Stomach (tissue), 9 donors: ENCODE results near the gene APOL2. TPM values are rescaled to one million over a fixed set of nuclear protein-coding genes. Genes with fewer than 3 reads are reported as not detected.
A peak's percentile ranks its signal among the peaks of the same experiment; 100 is the strongest.
"Not testable (repeated sequence)": the region's sequence is repeated elsewhere in the genome, so short reads cannot be mapped to it uniquely, and the experiment has no call there.

Experiments used
- DNase-seq, 2 donors: peaks; one replicate each; pipeline versions ENCODE4 v3.0.0 to v3.0.0-alpha.2; 2013 to 2019
- H3K27ac ChIP-seq, 5 donors: fragments of 200-600 bp in 4 of 5; sonication (generic) in 4 of 5; one replicate each; pipeline ENCODE4 v1.5.1; 2013 to 2019; ENCODE audit warnings: mild to moderate bottlenecking in 1 of 5, moderate library complexity in 1 of 5
- H3K27me3 ChIP-seq, 3 donors: fragments of 200-600 bp; sonication (generic); one replicate each; pipeline ENCODE4 v1.5.1; 2017 to 2019; ENCODE audit warnings: mixed run types in 1 of 3
- H3K36me3 ChIP-seq, 4 donors: fragments of 200-600 bp; sonication (generic); 1 replicate in 3 of 4; 2 replicates in 1 of 4; pipeline ENCODE4 v1.5.1; 2016 to 2019
- H3K4me1 ChIP-seq, 4 donors: fragments of 200-600 bp; sonication (generic); one replicate each; pipeline ENCODE4 v1.5.1; 2016 to 2019
- H3K4me3 ChIP-seq, 4 donors: fragments of 200-600 bp; sonication (generic) in 3 of 4; one replicate each; pipeline ENCODE4 v1.5.1; 2016 to 2019; ENCODE audit warnings: mild to moderate bottlenecking in 1 of 4
- H3K9me3 ChIP-seq, 4 donors: fragments of 200-600 bp; sonication (generic); one replicate each; pipeline ENCODE4 v1.5.1; 2016 to 2019
- EP300 ChIP-seq: sonication (generic); formaldehyde crosslinking; IDR thresholded peaks from one replicate; pipeline ENCODE4 v1.6.1; 2017; ENCODE audit warnings: antibody characterized with exemption
- POLR2A ChIP-seq, 4 donors: fragments of 450-650 bp; IDR thresholded peaks; one replicate each; pipeline ENCODE4 v1.6.1; 2016; ENCODE audit warnings: antibody characterized with exemption in 4 of 4, control low read depth in 2 of 4, mild to moderate bottlenecking in 1 of 4, moderate library complexity in 1 of 4
- POLR2AphosphoS5 ChIP-seq, 3 donors: sonication (generic); formaldehyde crosslinking; IDR thresholded peaks; one replicate each; pipeline ENCODE4 v1.6.1; 2016; ENCODE audit warnings: antibody characterized with exemption in 3 of 3
- WGBS, 5 donors: extraction: QIAGEN DNeasy Blood & Tissue Kit in 3 of 5; methylation state at CpG; one replicate each; pipeline versions ENCODE4 v1.1.5 to v1.1.7; 2013 to 2018; 5-methylcytosine and 5-hydroxymethylcytosine counted together
- intact Hi-C: fragments of 100-400 bp; cut with DNase I; formaldehyde crosslinking; loops from one replicate; pipeline ENCODE4 v1.15.1; 2023; ENCODE audit warnings: low total_unique reads
- polyA plus RNA-seq, 3 donors: library from polyadenylated mRNA; stranded (reverse); fragments of 200-250 nt; gene quantifications; one replicate each; pipeline ENCODE4 v1.2.3, GENCODE V29; 2013
- total RNA-seq, 5 donors: library from RNA; depleted of rRNA; stranded (reverse); fragments of >200 nt; gene quantifications; one replicate each; pipeline versions ENCODE4 v1.1.0 to v1.2.3, GENCODE V29; 2014 to 2016
- TF ChIP-seq, protein P1 (sequence below), 7 experiments: fragments of 450-650 bp in 4 of 7; fragments of 200-600 bp in 3 of 7; sonication (generic) in 3 of 7; IDR thresholded peaks; one replicate each; pipeline ENCODE4 v1.5.1; 2016 to 2019; ENCODE audit warnings: antibody characterized with exemption in 7 of 7, control low read depth in 2 of 7, mild to moderate bottlenecking in 1 of 7
- donor health status: healthy with polysubstance abuse.
- donor health status: Bipolar disorder and iron deficiency.
- donor health status: healthy.

The APOL2 gene
- total and polyA plus RNA-seq, 8 donors = 11.6 to 101 (median 35.5) TPM

DNA sequence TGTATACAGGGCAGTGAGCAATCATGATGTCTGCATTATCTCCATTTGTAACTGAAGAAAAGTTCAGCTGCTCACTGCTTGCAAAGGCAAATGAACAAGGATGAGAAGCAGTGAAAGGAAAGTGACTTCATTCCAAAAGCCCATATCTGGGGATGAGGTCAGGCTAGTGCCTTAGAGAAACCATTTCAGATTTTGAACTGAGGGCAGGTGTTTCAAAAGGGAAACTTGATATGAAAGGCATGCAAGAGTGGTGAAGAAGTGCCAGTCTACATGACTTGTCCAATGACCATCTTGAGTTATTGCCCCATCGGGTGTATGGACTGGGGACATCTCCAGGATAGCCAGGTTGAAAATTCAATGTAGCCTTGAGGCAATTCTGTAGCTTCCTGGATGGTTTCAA, 30.4 kb downstream of the APOL2 start:
- TF ChIP-seq POLR2AphosphoS5 (IDR thresholded peaks at IDR 0.05) (no peak), EP300 (no peak), POLR2A (IDR thresholded peaks at IDR 0.05) (no peak)
- TF ChIP-seq, protein P1, sequence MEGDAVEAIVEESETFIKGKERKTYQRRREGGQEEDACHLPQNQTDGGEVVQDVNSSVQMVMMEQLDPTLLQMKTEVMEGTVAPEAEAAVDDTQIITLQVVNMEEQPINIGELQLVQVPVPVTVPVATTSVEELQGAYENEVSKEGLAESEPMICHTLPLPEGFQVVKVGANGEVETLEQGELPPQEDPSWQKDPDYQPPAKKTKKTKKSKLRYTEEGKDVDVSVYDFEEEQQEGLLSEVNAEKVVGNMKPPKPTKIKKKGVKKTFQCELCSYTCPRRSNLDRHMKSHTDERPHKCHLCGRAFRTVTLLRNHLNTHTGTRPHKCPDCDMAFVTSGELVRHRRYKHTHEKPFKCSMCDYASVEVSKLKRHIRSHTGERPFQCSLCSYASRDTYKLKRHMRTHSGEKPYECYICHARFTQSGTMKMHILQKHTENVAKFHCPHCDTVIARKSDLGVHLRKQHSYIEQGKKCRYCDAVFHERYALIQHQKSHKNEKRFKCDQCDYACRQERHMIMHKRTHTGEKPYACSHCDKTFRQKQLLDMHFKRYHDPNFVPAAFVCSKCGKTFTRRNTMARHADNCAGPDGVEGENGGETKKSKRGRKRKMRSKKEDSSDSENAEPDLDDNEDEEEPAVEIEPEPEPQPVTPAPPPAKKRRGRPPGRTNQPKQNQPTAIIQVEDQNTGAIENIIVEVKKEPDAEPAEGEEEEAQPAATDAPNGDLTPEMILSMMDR (IDR thresholded peaks at IDR 0.05) = no peak
- Histone ChIP-seq H3K4me3 (no peak overlapping the region), H3K36me3 (no peaks in the 10 kb centered on the region), H3K9me3 (no peaks in the 10 kb centered on the region), H3K27ac (no peak overlapping the region), H3K27me3 (no peaks in the 10 kb centered on the region), H3K4me1 (peaks cover 0 to 34% (median 1%) of the 10 kb centered on the region in 4 donors)
- intact Hi-C loops = no loop called here
- WGBS, 5 donors = 90 to 100% (median 94%) methylated on average over 1 of the region's 1 CpG
- DNase-seq = no peak

DNA sequence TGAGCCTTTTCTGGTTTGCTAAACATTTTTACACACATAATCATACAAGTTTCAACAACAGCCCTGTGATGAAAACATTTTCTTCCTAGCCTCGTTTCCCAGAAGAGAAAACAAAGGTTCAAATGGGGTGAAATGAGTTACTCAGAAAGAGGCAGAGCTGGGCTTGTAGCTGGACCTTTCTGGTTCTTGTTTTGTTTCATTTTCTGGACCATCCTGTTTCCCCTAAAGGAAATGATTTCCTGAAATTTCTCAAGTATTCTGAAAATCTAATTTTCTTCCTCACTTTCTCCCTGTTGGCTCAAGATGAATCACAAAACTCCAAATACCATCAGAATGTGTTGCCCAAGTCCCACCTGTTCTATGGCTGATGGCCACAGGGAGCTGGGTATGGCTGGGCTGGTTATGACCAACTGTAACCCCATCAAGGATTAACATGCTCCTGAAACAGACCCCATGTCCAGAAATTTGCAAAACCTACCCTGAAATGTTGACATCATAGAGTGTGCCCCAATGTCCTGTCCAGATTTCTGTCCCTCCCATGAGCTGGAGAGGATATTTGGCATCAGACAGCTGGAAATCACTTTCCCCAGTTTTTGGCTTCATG, 31.1 kb downstream of the APOL2 start:
- Histone ChIP-seq H3K36me3 (no peaks in the 10 kb centered on the region), H3K27me3 (no peaks in the 10 kb centered on the region), H3K4me1 (peaks cover 0 to 39% (median 4%) of the 10 kb centered on the region in 4 donors), H3K27ac (no peak overlapping the region), H3K9me3 (no peaks in the 10 kb centered on the region), H3K4me3 (no peak overlapping the region)
- intact Hi-C loops = no loop called here
- TF ChIP-seq EP300 (no peak), POLR2AphosphoS5 (IDR thresholded peaks at IDR 0.05) (no peak)
- 21 to 42% (median 33%) methylated on average over 1 of the region's 1 CpG for WGBS, 5 donors
- no peak for DNase-seq

DNA sequence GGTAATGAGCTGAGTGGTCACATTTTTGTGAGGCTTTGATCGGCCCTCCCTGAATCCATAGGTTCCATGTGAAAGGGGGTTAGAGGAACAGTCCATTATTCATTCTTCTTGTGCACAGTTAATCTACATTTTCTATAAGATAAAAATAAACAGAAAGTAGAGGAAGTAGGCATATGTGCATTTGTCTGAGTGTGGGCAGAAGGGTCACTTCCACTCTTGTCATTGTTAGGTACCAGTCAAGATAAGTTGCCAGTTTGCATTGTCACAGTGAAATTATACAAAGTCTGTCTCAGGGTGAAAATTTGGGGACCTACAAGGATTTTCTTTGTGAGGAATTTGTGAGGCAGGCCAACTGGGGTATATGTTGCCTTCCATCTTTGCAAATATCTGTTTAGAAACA, 33.1 kb downstream of the APOL2 start:
- no peak for TF ChIP-seq POLR2AphosphoS5 (IDR thresholded peaks at IDR 0.05)
- no peaks in the 10 kb centered on the region for H3K27me3 ChIP-seq
- peaks cover 3 to 44% (median 15%) of the 10 kb centered on the region in 4 donors for H3K4me1 ChIP-seq
- no peaks in the 10 kb centered on the region for H3K9me3 ChIP-seq
- WGBS, 5 donors = 86 to 100% (median 96%) methylated on average over 1 of the region's 1 CpG
- DNase-seq = no peak
- no peaks in the 10 kb centered on the region for H3K36me3 ChIP-seq
- H3K4me3 ChIP-seq = no peak overlapping the region
- intact Hi-C loops = no loop called here
- H3K27ac ChIP-seq = no peak overlapping the region

DNA sequence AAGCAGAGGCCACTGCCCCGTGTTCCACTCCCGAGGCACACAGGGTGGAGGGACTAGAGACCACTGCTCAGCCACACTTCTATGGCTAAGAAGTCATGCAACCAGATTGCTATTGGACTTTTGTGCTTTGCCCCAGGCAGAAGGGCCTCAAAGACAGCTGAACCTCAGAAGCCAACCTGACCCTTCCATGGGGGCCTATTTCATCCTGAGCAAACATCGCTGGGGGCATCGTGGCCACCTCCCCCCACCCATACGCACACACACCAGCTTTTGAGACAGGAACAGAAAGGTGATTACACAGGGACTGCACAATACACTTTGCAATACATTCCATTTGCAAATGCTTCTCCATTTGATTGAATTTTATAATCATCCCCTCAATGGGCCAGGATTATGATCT, 33.8 kb downstream of the APOL2 start:
- H3K9me3 ChIP-seq, H3K4me3 ChIP-seq, H3K27me3 ChIP-seq, H3K27ac ChIP-seq, intact Hi-C loops, H3K36me3 ChIP-seq, DNase-seq: not testable (repeated sequence)
- peaks cover 3 to 37% (median 15%) of the 10 kb centered on the region in 4 donors for H3K4me1 ChIP-seq
- 66 to 84% (median 81%) methylated on average over 3 to 5 of the region's 5 CpGs for WGBS, 5 donors

DNA sequence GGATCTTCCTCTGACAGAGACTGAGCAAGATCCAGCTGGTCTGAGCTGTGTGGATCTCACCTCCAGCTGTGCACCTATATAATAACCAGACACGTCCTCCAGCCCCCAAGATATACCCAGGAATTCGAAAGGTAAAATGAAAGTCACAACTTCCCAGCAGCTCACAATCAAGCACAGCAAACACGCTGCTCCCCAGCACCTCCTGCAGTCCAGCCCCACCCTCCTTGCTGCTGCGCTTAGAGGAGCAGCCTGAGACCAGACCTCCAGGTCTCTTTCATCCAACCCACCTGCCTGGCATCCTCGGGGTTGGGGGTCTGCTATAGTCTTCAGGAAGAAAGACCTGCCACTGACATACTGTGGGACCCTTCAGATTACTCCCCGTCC, 34.7 kb downstream of the APOL2 start:
- Histone ChIP-seq H3K36me3 (no peaks in the 10 kb centered on the region), H3K27ac (peak overlapping the region; percentile 31 to 84 (median 53)), H3K9me3 (no peaks in the 10 kb centered on the region), H3K4me3 (peak overlapping the region in 2 of 4 donors; percentile 13 to 41), H3K27me3 (no peaks in the 10 kb centered on the region), H3K4me1 (peaks cover 3 to 37% (median 15%) of the 10 kb centered on the region in 4 donors)
- 19 to 61% (median 39%) methylated on average over 6 of the region's 6 CpGs for WGBS, 5 donors
- intact Hi-C loops = no loop called here
- TF ChIP-seq, protein P1 (IDR thresholded peaks at IDR 0.05) = no peak
- TF ChIP-seq POLR2AphosphoS5 (IDR thresholded peaks at IDR 0.05) (no peak), EP300 (no peak), POLR2A (IDR thresholded peaks at IDR 0.05) (no peak)
- peak; percentile 63 to 71 for DNase-seq

DNA sequence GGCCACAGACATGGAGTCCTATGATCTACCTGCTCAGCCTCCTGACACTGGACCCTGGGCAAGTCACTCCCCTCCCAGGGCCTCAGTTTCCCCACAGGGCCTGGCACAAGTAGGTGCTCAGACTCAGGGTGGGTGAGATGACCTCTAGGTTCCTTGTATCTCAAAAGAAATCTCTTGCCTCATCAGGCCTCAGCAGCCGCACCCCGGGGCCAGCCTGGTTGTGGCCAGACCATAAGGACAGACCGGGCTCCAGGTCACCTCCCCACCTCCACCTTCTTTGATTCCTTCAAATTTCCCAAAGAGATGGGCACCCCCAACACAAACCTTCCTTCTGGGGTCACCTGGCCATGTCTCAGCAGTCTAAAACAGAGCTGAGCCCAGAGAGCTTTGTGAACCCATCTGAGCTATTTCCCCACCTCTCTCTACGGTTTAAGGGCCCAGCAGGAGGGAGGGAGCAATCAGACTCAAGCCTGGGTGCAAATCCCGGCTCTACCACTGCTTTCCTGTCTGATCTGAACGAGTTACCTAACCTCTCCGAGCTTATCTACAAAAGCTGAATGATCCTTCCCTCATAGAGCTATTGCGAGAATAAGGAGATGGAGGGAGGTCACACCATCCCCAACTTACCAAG, 35.2 kb downstream of the APOL2 start:
- H3K27ac ChIP-seq = peak overlapping the region; percentile 31 to 84 (median 53)
- intact Hi-C loops = no loop called here

DNA sequence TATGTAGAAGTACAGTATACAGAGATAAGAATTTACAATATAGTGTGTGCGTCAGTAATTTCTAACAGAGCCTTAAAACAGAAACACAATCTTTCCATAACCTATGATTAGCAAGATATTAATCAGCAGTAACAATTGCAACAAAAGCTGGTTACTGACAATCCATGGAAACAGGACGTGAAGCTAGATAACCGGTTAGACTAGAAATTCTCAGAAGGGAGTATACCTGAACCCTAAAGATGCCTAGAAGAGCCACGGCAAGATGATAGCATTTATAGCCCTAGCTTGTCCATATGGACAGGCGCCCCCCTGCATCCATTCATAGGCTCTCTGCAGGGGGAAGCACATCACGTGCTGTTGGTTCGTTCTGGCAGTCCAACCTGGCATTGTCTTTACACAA, 35.9 kb downstream of the APOL2 start:
- intact Hi-C loops, H3K9me3 ChIP-seq, H3K27me3 ChIP-seq, H3K36me3 ChIP-seq: not testable (repeated sequence)
- WGBS, 5 donors = 35 to 58% (median 49%) methylated on average over 7 of the region's 7 CpGs
- H3K4me3 ChIP-seq = peak overlapping the region in 1 of 4 donors; percentile 41
- H3K4me1 ChIP-seq = peaks cover 3 to 37% (median 15%) of the 10 kb centered on the region in 4 donors
- peak in 1 of 2 donors; percentile 67 for DNase-seq
- peak overlapping the region in 2 of 5 donors; percentile 31 to 84 for H3K27ac ChIP-seq

More for the DNA sequence above, 35.2 kb downstream of the APOL2 start:
- no peaks in the 10 kb centered on the region for H3K27me3 ChIP-seq
- H3K36me3 ChIP-seq = no peaks in the 10 kb centered on the region
- peaks cover 3 to 37% (median 15%) of the 10 kb centered on the region in 4 donors for H3K4me1 ChIP-seq
- peak overlapping the region in 2 of 4 donors; percentile 13 to 41 for H3K4me3 ChIP-seq
- no peak for DNase-seq
- H3K9me3 ChIP-seq = no peaks in the 10 kb centered on the region
- TF ChIP-seq POLR2AphosphoS5 (IDR thresholded peaks at IDR 0.05) = no peak
- TF ChIP-seq, protein P1 (IDR thresholded peaks at IDR 0.05) = no peak
- TF ChIP-seq POLR2A (IDR thresholded peaks at IDR 0.05) = no peak
- TF ChIP-seq EP300 = no peak
- 42 to 69% (median 49%) methylated on average over 8 of the region's 8 CpGs for WGBS, 5 donors

DNA sequence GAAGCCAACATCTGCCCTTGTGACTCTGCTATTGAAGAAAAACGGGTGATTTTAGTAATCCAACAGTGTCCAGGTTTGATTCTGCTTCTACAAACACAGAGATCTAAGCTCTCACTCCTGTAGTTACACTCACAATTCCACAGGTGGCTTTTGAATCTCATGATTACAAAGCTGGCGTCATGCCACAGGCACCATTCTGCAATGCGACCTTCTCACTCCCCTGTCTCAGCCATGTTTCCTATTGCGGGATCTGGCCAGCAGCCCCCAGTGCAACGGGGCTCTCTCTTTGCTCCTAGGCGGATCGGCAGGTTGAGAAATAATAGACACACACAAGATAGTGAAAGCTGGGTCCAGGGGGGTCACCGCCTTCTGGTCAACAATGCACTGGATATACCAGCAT, 36.4 kb downstream of the APOL2 start:
- peak; percentile 59 to 90 for DNase-seq
- H3K27me3 ChIP-seq, intact Hi-C loops, H3K9me3 ChIP-seq, H3K36me3 ChIP-seq: not testable (repeated sequence)
- 27 to 53% (median 33%) methylated on average over 8 of the region's 8 CpGs for WGBS, 5 donors
- peak overlapping the region in 3 of 5 donors; percentile 28 to 84 (median 49) for H3K27ac ChIP-seq
- peak overlapping the region in 1 of 4 donors; percentile 41 for H3K4me3 ChIP-seq
- peaks cover 3 to 39% (median 16%) of the 10 kb centered on the region in 4 donors for H3K4me1 ChIP-seq
